ENCODE measurements around the gene TP53RK. TPM values are rescaled to one million over a fixed set of nuclear protein-coding genes. Genes with fewer than 3 reads are reported as not detected.

TP53RK gene
- total and polyA plus RNA-seq, 2 of the 13 experiments (the other 11 are each of a cell fraction or from before 2014, with no cell fraction given): 12.9 to 25.5 TPM

- no peaks in the 10 kb centered on the region for H3K9me3 ChIP-seq (ENCODE audit: low read length)
- 97% methylated on average over 2 of the region's 2 CpGs for WGBS (ENCODE audit: low lambda C conversion rate)
- intact Hi-C loops (cut with micrococcal nuclease; ENCODE audit: unreplicated experiment) (no loop called here), in situ Hi-C loops (cut with HindIII; ENCODE audit: extremely low pct_ligation_motif_present, low pct_unique_long_range_greater_than_20kb) (no loop called here)
- no peaks in the 10 kb centered on the region for H4K20me1 ChIP-seq (ENCODE audit: insufficient read depth, low read length)
- ATAC-seq (no peak), DNase-seq (ENCODE audit: low spot score) (no peak), FAIRE-seq (no peak)
- no peak overlapping the region for H3K9ac ChIP-seq (ENCODE audit: insufficient read depth, low read depth, low read length)
- H3K4me2 ChIP-seq (ENCODE audit: low read depth, low read length): no peak overlapping the region
- no peaks in the 10 kb centered on the region for H3K4me1 ChIP-seq (ENCODE audit: insufficient read depth, low read length)
- H3K36me3 ChIP-seq (replicated peaks in 1 of 2; ENCODE audit: control insufficient read depth in 1 of 2, insufficient read depth in 2 of 2, low read length in 2 of 2): no peaks in the 10 kb centered on the region
- CTCF ChIA-PET (ENCODE audit: low intra/inter-chr PET ratio, low total read pairs): no interaction called here
- TF ChIP-seq ATF7 (IDR thresholded peaks at IDR 0.05): peak; percentile 26; the same call in 1 of the 2 replicates
- TF ChIP-seq ATF7 (CRISPR knock-in tag; IDR thresholded peaks at IDR 0.05): no peak
- no peak for TF ChIP-seq SRSF9 (IDR thresholded peaks at IDR 0.05; ENCODE audit: borderline replicate concordance, insufficient read depth, low read depth, low read length, poor library complexity, severe bottlenecking)
- peaks cover 0 to 16% of the 10 kb centered on the region in 2 experiments; a peak in 1 of 5 replicates for H3K27me3 ChIP-seq (ENCODE audit: control insufficient read depth in 1 of 2, insufficient read depth in 2 of 2, low read length in 2 of 2)
- H2AFZ ChIP-seq (ENCODE audit: low read length): no peak overlapping the region
- H3K79me2 ChIP-seq (ENCODE audit: insufficient read depth, low read length): no peaks in the 10 kb centered on the region
- POLR2A ChIA-PET: no interaction called here
- BruUV-seq (replicated peaks): no TSS peak
- no peak overlapping the region for H3K27ac ChIP-seq (ENCODE audit: extremely low read length, insufficient read depth, low read length)
- H3K4me3 ChIP-seq (replicated peaks in 1 of 3; ENCODE audit: insufficient read depth in 1 of 3, low read depth in 2 of 3, low read length in 3 of 3): no peak overlapping the region
These were observed 46.2 kb upstream of the TP53RK start for GRCh38 chr20:46735436-46735835.

DNA sequence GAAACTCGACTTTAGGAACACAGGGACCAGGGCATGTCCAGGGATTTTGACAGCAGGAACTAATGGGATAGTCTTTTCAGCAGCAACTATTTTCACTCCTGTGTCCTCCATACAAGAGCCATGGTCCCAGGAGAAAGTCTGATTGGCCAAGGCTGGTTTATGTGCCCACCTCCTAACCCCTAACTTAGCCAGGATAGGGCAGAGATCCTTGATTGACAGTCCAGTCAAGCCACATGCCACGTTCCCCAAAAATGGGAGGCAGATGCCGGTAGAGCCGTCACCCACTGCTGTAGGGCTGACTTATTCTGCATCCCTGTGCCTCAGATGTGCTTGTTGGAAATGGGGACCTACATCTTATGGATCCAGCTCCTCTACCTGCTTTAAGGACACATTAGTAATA, 42.5 kb upstream of the TP53RK start:
- ATAC-seq (peak; percentile 28), DNase-seq (ENCODE audit: low spot score) (no peak), FAIRE-seq (no peak)
- CTCF ChIA-PET (ENCODE audit: low intra/inter-chr PET ratio, low total read pairs): no interaction called here
- POLR2A ChIA-PET: no interaction called here
- Histone ChIP-seq H2AFZ (ENCODE audit: low read length) (no peak overlapping the region), H3K27me3 (ENCODE audit: control insufficient read depth in 1 of 2, insufficient read depth in 2 of 2, low read length in 2 of 2) (no peaks in the 10 kb centered on the region), H3K79me2 (ENCODE audit: insufficient read depth, low read length) (no peaks in the 10 kb centered on the region), H4K20me1 (ENCODE audit: insufficient read depth, low read length) (no peaks in the 10 kb centered on the region), H3K9me3 (ENCODE audit: low read length) (no peaks in the 10 kb centered on the region), H3K4me2 (ENCODE audit: low read depth, low read length) (no peak overlapping the region), H3K36me3 (replicated peaks in 1 of 2; ENCODE audit: control insufficient read depth in 1 of 2, insufficient read depth in 2 of 2, low read length in 2 of 2) (no peaks in the 10 kb centered on the region), H3K27ac (ENCODE audit: extremely low read length, insufficient read depth, low read length) (no peak overlapping the region), H3K4me3 (replicated peaks in 1 of 3; ENCODE audit: insufficient read depth in 1 of 3, low read depth in 2 of 3, low read length in 3 of 3) (no peak overlapping the region), H3K4me1 (ENCODE audit: insufficient read depth, low read length) (no peaks in the 10 kb centered on the region), H3K9ac (ENCODE audit: insufficient read depth, low read depth, low read length) (no peak overlapping the region)
- intact Hi-C loops (cut with micrococcal nuclease; ENCODE audit: unreplicated experiment): no loop called here
- WGBS (ENCODE audit: low lambda C conversion rate): 69% methylated on average over 4 of the region's 4 CpGs
- in situ Hi-C loops (cut with HindIII; ENCODE audit: extremely low pct_ligation_motif_present, low pct_unique_long_range_greater_than_20kb): no loop called here
- BruUV-seq (replicated peaks): no TSS peak
- no peak for TF ChIP-seq FOXM1 (CRISPR knock-in tag; IDR thresholded peaks at IDR 0.05)
- TF ChIP-seq, protein P1, sequence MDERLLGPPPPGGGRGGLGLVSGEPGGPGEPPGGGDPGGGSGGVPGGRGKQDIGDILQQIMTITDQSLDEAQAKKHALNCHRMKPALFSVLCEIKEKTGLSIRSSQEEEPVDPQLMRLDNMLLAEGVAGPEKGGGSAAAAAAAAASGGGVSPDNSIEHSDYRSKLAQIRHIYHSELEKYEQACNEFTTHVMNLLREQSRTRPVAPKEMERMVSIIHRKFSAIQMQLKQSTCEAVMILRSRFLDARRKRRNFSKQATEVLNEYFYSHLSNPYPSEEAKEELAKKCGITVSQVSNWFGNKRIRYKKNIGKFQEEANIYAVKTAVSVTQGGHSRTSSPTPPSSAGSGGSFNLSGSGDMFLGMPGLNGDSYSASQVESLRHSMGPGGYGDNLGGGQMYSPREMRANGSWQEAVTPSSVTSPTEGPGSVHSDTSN (CRISPR knock-in tag; IDR thresholded peaks at IDR 0.05): peak; percentile 46; the same call in 1 of the 2 replicates
- peak; percentile 55 for TF ChIP-seq NFYB (CRISPR knock-in tag; IDR thresholded peaks at IDR 0.05)
- TF ChIP-seq NFYC (CRISPR knock-in tag; IDR thresholded peaks at IDR 0.05): peak; percentile 63
- TF ChIP-seq SP2 (CRISPR knock-in tag; IDR thresholded peaks at IDR 0.05): peak; percentile 48; the same call in 1 of the 2 replicates
- TF ChIP-seq ZNF160 (CRISPR knock-in tag; IDR thresholded peaks at IDR 0.05): no peak
- TF ChIP-seq, protein P2, sequence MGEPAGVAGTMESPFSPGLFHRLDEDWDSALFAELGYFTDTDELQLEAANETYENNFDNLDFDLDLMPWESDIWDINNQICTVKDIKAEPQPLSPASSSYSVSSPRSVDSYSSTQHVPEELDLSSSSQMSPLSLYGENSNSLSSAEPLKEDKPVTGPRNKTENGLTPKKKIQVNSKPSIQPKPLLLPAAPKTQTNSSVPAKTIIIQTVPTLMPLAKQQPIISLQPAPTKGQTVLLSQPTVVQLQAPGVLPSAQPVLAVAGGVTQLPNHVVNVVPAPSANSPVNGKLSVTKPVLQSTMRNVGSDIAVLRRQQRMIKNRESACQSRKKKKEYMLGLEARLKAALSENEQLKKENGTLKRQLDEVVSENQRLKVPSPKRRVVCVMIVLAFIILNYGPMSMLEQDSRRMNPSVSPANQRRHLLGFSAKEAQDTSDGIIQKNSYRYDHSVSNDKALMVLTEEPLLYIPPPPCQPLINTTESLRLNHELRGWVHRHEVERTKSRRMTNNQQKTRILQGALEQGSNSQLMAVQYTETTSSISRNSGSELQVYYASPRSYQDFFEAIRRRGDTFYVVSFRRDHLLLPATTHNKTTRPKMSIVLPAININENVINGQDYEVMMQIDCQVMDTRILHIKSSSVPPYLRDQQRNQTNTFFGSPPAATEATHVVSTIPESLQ (CRISPR knock-in tag; conservative IDR thresholded peaks at IDR 0.05): no peak

All from HepG2 (cell line).